B cell (primary cell): Measurements from ENCODE around the gene SAXO1. TPM values are rescaled to one million over a fixed set of nuclear protein-coding genes. Genes with fewer than 3 reads are reported as not detected.

Experiments
- ATAC-seq: fragments of 200-7000 bp; cut with Tn5 transposase; one replicate; pipeline ENCODE4 v1.10.0; 2021; ENCODE audit warnings: low read depth, mild to moderate bottlenecking, moderate number of reproducible peaks, moderate library complexity
- CTCF ChIA-PET: fragments of 350-600 bp; sonication (Branson Sonifier 250); formaldehyde crosslinking; loops from one replicate; lab custom pipeline; 2021; ENCODE audit warnings: antibody characterized with exemption, inconsistent platforms; lab: Charles Lee
- POLR2A ChIA-PET: fragments of 350-600 bp; sonication (Branson Sonifier 250); formaldehyde crosslinking; loops from one replicate; lab custom pipeline; 2021; ENCODE audit warnings: antibody characterized with exemption; lab: Charles Lee
- DNase-seq: peaks from one replicate; pipeline ENCODE4 v3.0.0; 2013
- H2AFZ ChIP-seq: 2 replicates; pipeline ENCODE4 v1.6.1; 2012; ENCODE audit warnings: mild to moderate bottlenecking, low read depth, low read length; ENCODE audit not compliant: insufficient read depth, poor library complexity, severe bottlenecking
- H3K27ac ChIP-seq, 2 donors: 1 replicate in 1 of 2; 2 replicates in 1 of 2; pipeline ENCODE4 v1.5.1; 2012 to 2013; ENCODE audit warnings: low read length in 2 of 2, mild to moderate bottlenecking in 2 of 2, moderate library complexity in 1 of 2
- H3K27me3 ChIP-seq, 4 experiments: fragments of 200-600 bp in 1 of 4; sonication (generic) in 1 of 4; replicated peaks in 1 of 4; 1 replicate in 2 of 4; 2 replicates in 2 of 4; pipeline versions ENCODE4 v1.6.1 to v1.7.0; 2013 to 2016; ENCODE audit warnings: low read length in 3 of 4, mild to moderate bottlenecking in 2 of 4, mixed read lengths in 1 of 4, moderate library complexity in 1 of 4; ENCODE audit not compliant: insufficient read depth in 4 of 4, control insufficient read depth in 3 of 4; ENCODE audit errors: control extremely low read depth in 1 of 4
- H3K36me3 ChIP-seq, 2 experiments: replicated peaks in 1 of 2; 1 replicate in 1 of 2; 2 replicates in 1 of 2; pipeline versions ENCODE4 v1.6.1 to v1.7.1; 2013; ENCODE audit warnings: low read length in 1 of 2; ENCODE audit not compliant: insufficient read depth in 2 of 2, control insufficient read depth in 1 of 2; ENCODE audit errors: control extremely low read depth in 1 of 2, extremely low read depth in 1 of 2
- H3K4me1 ChIP-seq, 2 donors: fragments of 200-600 bp in 1 of 2; sonication (generic) in 1 of 2; 1 replicate in 1 of 2; 2 replicates in 1 of 2; pipeline versions ENCODE4 v1.5.1 to v1.6.1; 2013 to 2017; ENCODE audit warnings: low read length in 2 of 2; ENCODE audit not compliant: control insufficient read depth in 2 of 2, insufficient read depth in 2 of 2
- H3K4me2 ChIP-seq: replicated peaks from 2 replicates; pipeline ENCODE3; 2012; ENCODE audit warnings: mild to moderate bottlenecking, low read depth, low read length; ENCODE audit not compliant: poor library complexity, severe bottlenecking
- H3K4me3 ChIP-seq, 5 experiments: fragments of 200-600 bp in 1 of 5; sonication (generic) in 1 of 5; 1 replicate in 3 of 5; 2 replicates in 2 of 5; pipeline versions ENCODE4 v1.5.1 to v1.7.0; 2011 to 2016; ENCODE audit warnings: low read length in 4 of 5, mild to moderate bottlenecking in 4 of 5, low read depth in 2 of 5, control low read depth in 1 of 5, moderate library complexity in 1 of 5; ENCODE audit not compliant: insufficient read depth in 1 of 5; ENCODE audit errors: control extremely low read depth in 1 of 5, extremely low read depth in 1 of 5
- H3K79me2 ChIP-seq: fragments of 200-600 bp; sonication (generic); one replicate; pipeline ENCODE4 v1.6.0; 2016; ENCODE audit warnings: low read length; ENCODE audit not compliant: control insufficient read depth, insufficient read depth
- H3K9ac ChIP-seq: fragments of 200-600 bp; sonication (generic); 2 replicates; pipeline ENCODE4 v1.6.1; 2017; ENCODE audit warnings: mild to moderate bottlenecking, low read length, moderate library complexity
- H3K9me3 ChIP-seq, 3 donors: one replicate each; pipeline versions ENCODE4 v1.6.1 to v1.7.1; 2013; ENCODE audit warnings: low read length in 2 of 3; ENCODE audit not compliant: control insufficient read depth in 2 of 3, insufficient read depth in 1 of 3; ENCODE audit errors: control extremely low read depth in 1 of 3
- H4K20me1 ChIP-seq: 2 replicates; pipeline ENCODE4 v1.6.0; 2012; ENCODE audit warnings: mild to moderate bottlenecking, low read length; ENCODE audit not compliant: insufficient read depth, control insufficient read depth, poor library complexity, severe bottlenecking
- H3K27ac Mint-ChIP-seq: one replicate; pipeline ENCODE4 v1.8.0; 2021; ENCODE audit warnings: mixed read lengths
- H3K27me3 Mint-ChIP-seq: one replicate; pipeline ENCODE4 v1.8.0; 2021; ENCODE audit warnings: mixed read lengths
- H3K4me1 Mint-ChIP-seq: one replicate; pipeline ENCODE4 v1.8.0; 2021; ENCODE audit warnings: mixed read lengths
- H3K4me3 Mint-ChIP-seq: one replicate; pipeline ENCODE4 v1.8.0; 2021; ENCODE audit warnings: mixed read lengths
- H3K9me3 Mint-ChIP-seq: one replicate; pipeline ENCODE4 v1.8.0; 2022; ENCODE audit warnings: mixed read lengths; ENCODE audit not compliant: insufficient read depth
- EZH2 ChIP-seq: IDR thresholded peaks from 2 replicates; pipeline ENCODE4 v1.6.1; 2012; ENCODE audit warnings: borderline replicate concordance, low read depth, mild to moderate bottlenecking, moderate library complexity, low read length; ENCODE audit not compliant: insufficient read depth, poor library complexity, severe bottlenecking
- WGBS: methylation state at CpG from one replicate; pipeline ENCODE4 v1.1.5; 2013; ENCODE audit warnings: missing lambda C conversion rate; ENCODE audit not compliant: insufficient coverage; 5-methylcytosine and 5-hydroxymethylcytosine counted together
- intact Hi-C: fragments of 100-400 bp; cut with micrococcal nuclease; formaldehyde crosslinking; loops from one replicate; pipeline ENCODE4 v1.10.0; 2022
- polyA plus RNA-seq: library from polyadenylated mRNA; depleted of rRNA; stranded (reverse); fragments of >200 nt; gene quantifications from 2 replicates; pipeline ENCODE4 v1.2.3, GENCODE V29; 2012
- total RNA-seq, 2 donors: library from RNA; stranded (reverse); fragments of 120-200 nt in 1 of 2; gene quantifications; 1 replicate in 1 of 2; 2 replicates in 1 of 2; pipeline versions ENCODE4 v1.2.3 to v1.2.4, GENCODE V29; 2013 to 2022
- TF ChIP-seq, protein P1 (sequence below): fragments of 200-600 bp; IDR thresholded peaks from one replicate; pipeline ENCODE4 v1.8.0; 2022; ENCODE audit warnings: antibody characterized with exemption, mild to moderate bottlenecking

The SAXO1 gene
- total and polyA plus RNA-seq, 2 donors (not counting 1 experiment from before 2014, with no cell fraction given): 0.01 TPM; not detected in 1

GRCh38 chr9:18999173-18999785 lies 33.7 kb downstream of the SAXO1 start:
- H3K4me1 ChIP-seq: no peaks in the 10 kb centered on the region

GRCh38 chr9:18997151-18997550 lies 35.9 kb downstream of the SAXO1 start:
- Histone ChIP-seq H3K9me3 (peaks cover 0 to 14% (median 0%) of the 10 kb centered on the region in 3 donors), H3K9ac (no peak overlapping the region), H4K20me1 (no peaks in the 10 kb centered on the region), H3K4me2 (no peak overlapping the region), H3K36me3 (no peaks in the 10 kb centered on the region), H3K27me3 (peaks cover 0 to 7% (median 0%) of the 10 kb centered on the region in 4 experiments), H3K4me1 (no peaks in the 10 kb centered on the region), H3K27ac (no peak overlapping the region), H3K79me2 (no peaks in the 10 kb centered on the region), H3K4me3 (no peak overlapping the region), H2AFZ (no peak overlapping the region)
- peaks cover 30% of the 10 kb centered on the region for H3K27me3 Mint-ChIP-seq
- no peak for ATAC-seq
- H3K4me1 Mint-ChIP-seq: no peaks in the 10 kb centered on the region
- CTCF ChIA-PET: interaction anchor here (0.9 kb wide), 1 partner anchor 32 kb away, joined by 3 read pairs; no protein-coding TSS in a partner anchor
- intact Hi-C loops: no loop called here
- H3K9me3 Mint-ChIP-seq: no peaks in the 10 kb centered on the region
- no peak overlapping the region for H3K27ac Mint-ChIP-seq
- TF ChIP-seq, protein P1, sequence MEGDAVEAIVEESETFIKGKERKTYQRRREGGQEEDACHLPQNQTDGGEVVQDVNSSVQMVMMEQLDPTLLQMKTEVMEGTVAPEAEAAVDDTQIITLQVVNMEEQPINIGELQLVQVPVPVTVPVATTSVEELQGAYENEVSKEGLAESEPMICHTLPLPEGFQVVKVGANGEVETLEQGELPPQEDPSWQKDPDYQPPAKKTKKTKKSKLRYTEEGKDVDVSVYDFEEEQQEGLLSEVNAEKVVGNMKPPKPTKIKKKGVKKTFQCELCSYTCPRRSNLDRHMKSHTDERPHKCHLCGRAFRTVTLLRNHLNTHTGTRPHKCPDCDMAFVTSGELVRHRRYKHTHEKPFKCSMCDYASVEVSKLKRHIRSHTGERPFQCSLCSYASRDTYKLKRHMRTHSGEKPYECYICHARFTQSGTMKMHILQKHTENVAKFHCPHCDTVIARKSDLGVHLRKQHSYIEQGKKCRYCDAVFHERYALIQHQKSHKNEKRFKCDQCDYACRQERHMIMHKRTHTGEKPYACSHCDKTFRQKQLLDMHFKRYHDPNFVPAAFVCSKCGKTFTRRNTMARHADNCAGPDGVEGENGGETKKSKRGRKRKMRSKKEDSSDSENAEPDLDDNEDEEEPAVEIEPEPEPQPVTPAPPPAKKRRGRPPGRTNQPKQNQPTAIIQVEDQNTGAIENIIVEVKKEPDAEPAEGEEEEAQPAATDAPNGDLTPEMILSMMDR: no peak
- WGBS: 69% methylated on average over 2 of the region's 2 CpGs
- POLR2A ChIA-PET: no interaction called here
- no peak overlapping the region for H3K4me3 Mint-ChIP-seq
- no peak for DNase-seq

More at GRCh38 chr9:18999173-18999785, 33.7 kb downstream of the SAXO1 start:
- Mint-ChIP-seq H3K4me3 (no peak overlapping the region), H3K27ac (no peak overlapping the region), H3K27me3 (peaks cover 26% of the 10 kb centered on the region), H3K4me1 (no peaks in the 10 kb centered on the region), H3K9me3 (peaks cover 2% of the 10 kb centered on the region)
- CTCF ChIA-PET: no interaction called here
- intact Hi-C loops: no loop called here
- Histone ChIP-seq H3K79me2 (no peaks in the 10 kb centered on the region), H3K27me3 (peaks cover 0 to 7% (median 0%) of the 10 kb centered on the region in 4 experiments), H3K4me2 (no peak overlapping the region), H3K9me3 (peaks cover 0 to 14% (median 0%) of the 10 kb centered on the region in 3 donors), H3K9ac (no peak overlapping the region), H3K4me3 (no peak overlapping the region), H3K36me3 (no peaks in the 10 kb centered on the region), H3K27ac (no peak overlapping the region), H4K20me1 (no peaks in the 10 kb centered on the region), H2AFZ (no peak overlapping the region)
- TF ChIP-seq, protein P1: no peak
- TF ChIP-seq EZH2: no peak
- POLR2A ChIA-PET: no interaction called here
- ATAC-seq (no peak), DNase-seq (no peak)
- WGBS: 90% methylated on average over 25 of the region's 28 CpGs
